ENCODE results near the gene DPPA3.
"Not testable (repeated sequence)": the region's sequence is repeated elsewhere in the genome, so short reads cannot be mapped to it uniquely, and the experiment has no call there.

DPPA3 gene

DNA sequence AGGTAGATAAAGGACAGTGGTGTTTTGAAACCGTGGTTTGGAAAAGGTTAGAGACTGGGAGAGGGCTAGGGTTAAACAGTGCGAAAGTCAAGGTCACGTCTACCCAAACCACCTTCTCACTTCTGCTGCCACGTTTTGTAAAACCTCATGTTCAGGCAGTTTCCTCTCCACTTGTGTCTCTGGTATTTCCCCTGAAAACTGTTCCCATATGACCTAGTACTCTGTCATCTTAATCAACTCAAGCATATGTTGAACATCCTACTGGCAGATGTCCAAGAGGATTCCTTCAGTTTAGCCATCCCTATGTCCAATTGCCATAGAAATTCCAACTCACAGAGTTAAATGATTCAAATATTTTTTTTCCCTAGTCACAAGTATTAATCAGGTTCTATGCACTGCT is 18.5 kb downstream of the DPPA3 start:
- no peak for ATAC-seq

DNA sequence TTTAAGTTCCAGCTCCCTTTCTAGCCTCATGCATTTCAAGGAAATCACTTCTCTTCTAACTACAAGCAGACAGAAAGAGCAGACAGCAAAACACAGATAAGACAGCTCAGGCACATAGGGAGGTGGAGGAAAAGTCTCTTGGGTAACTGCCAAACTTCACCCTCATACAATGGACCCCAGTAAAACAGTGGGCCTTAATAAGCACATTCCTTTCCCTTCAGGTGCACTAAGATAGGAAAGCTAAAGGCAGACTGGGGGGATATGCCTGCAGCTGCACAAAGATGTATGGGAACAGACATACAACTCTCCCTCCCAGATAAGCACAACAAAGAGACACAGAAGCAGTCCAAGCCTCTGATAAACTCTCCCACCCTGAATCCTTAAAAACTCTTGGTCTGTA is 19.8 kb downstream of the DPPA3 start:
- ATAC-seq: not testable (repeated sequence)

More for the DNA sequence above, 18.5 kb downstream of the DPPA3 start:
- TF ChIP-seq, protein P1, sequence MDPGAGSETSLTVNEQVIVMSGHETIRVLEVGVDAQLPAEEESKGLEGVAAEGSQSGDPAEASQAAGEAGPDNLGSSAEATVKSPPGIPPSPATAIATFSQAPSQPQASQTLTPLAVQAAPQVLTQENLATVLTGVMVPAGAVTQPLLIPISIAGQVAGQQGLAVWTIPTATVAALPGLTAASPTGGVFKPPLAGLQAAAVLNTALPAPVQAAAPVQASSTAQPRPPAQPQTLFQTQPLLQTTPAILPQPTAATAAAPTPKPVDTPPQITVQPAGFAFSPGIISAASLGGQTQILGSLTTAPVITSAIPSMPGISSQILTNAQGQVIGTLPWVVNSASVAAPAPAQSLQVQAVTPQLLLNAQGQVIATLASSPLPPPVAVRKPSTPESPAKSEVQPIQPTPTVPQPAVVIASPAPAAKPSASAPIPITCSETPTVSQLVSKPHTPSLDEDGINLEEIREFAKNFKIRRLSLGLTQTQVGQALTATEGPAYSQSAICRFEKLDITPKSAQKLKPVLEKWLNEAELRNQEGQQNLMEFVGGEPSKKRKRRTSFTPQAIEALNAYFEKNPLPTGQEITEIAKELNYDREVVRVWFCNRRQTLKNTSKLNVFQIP (CRISPR knock-in tag; IDR thresholded peaks at IDR 0.05; ENCODE audit: borderline replicate concordance, low read depth): no peak
- TF ChIP-seq ZFP3 (CRISPR knock-in tag; IDR thresholded peaks at IDR 0.05) (no peak), ESRRG (CRISPR knock-in tag; IDR thresholded peaks at IDR 0.05) (no peak), OSR1 (CRISPR knock-in tag; IDR thresholded peaks at IDR 0.05) (no peak), ZFP30 (CRISPR knock-in tag; IDR thresholded peaks at IDR 0.05) (no peak), CSDC2 (CRISPR knock-in tag; IDR thresholded peaks at IDR 0.05) (no peak), RARB (CRISPR knock-in tag; IDR thresholded peaks at IDR 0.05) (no peak), ZC3H10 (CRISPR knock-in tag; IDR thresholded peaks at IDR 0.05) (no peak)

DNA sequence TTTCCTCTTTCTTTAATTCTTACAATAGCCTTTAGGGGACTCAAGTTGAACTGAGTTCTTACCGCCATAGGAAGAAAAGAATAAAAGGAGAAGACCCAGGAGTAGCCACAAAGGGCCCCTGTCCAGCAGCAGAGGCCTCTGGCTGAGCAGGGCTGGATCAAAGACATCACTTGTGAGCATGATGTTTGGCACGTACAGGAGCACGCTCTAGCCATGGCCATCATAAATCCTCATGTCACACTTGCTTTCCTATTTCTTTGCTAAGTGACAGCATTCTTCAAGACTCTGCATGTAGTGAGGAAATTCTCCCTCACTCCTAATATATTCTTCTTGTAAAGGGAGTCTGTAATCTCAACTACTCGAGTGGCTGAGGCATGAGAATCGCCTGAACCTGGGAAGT is 20.3 kb downstream of the DPPA3 start:
- no peak for ATAC-seq
- TF ChIP-seq ZNF8 (CRISPR knock-in tag; IDR thresholded peaks at IDR 0.05) (no peak), ZNF565 (CRISPR knock-in tag; conservative IDR thresholded peaks at IDR 0.05; ENCODE audit: low read depth) (no peak), TOX (CRISPR knock-in tag; IDR thresholded peaks at IDR 0.05; ENCODE audit: borderline replicate concordance) (no peak), ISL1 (CRISPR knock-in tag; IDR thresholded peaks at IDR 0.05) (no peak), ESRRG (CRISPR knock-in tag; IDR thresholded peaks at IDR 0.05) (no peak), BACH2 (CRISPR knock-in tag; IDR thresholded peaks at IDR 0.05; ENCODE audit: borderline replicate concordance) (no peak), SNAI2 (CRISPR knock-in tag; IDR thresholded peaks at IDR 0.05) (no peak), PPARA (CRISPR knock-in tag; IDR thresholded peaks at IDR 0.05; ENCODE audit: borderline replicate concordance) (no peak), RARB (CRISPR knock-in tag; IDR thresholded peaks at IDR 0.05) (no peak), OSR1 (CRISPR knock-in tag; IDR thresholded peaks at IDR 0.05) (no peak), GLIS3 (CRISPR knock-in tag; IDR thresholded peaks at IDR 0.05) (no peak), TCF4 (CRISPR knock-in tag; IDR thresholded peaks at IDR 0.05; ENCODE audit: borderline replicate concordance) (no peak)
- TF ChIP-seq, protein P2, sequence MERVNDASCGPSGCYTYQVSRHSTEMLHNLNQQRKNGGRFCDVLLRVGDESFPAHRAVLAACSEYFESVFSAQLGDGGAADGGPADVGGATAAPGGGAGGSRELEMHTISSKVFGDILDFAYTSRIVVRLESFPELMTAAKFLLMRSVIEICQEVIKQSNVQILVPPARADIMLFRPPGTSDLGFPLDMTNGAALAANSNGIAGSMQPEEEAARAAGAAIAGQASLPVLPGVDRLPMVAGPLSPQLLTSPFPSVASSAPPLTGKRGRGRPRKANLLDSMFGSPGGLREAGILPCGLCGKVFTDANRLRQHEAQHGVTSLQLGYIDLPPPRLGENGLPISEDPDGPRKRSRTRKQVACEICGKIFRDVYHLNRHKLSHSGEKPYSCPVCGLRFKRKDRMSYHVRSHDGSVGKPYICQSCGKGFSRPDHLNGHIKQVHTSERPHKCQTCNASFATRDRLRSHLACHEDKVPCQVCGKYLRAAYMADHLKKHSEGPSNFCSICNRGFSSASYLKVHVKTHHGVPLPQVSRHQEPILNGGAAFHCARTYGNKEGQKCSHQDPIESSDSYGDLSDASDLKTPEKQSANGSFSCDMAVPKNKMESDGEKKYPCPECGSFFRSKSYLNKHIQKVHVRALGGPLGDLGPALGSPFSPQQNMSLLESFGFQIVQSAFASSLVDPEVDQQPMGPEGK (CRISPR knock-in tag; IDR thresholded peaks at IDR 0.05; ENCODE audit: borderline replicate concordance): no peak
- TF ChIP-seq, protein P3, sequence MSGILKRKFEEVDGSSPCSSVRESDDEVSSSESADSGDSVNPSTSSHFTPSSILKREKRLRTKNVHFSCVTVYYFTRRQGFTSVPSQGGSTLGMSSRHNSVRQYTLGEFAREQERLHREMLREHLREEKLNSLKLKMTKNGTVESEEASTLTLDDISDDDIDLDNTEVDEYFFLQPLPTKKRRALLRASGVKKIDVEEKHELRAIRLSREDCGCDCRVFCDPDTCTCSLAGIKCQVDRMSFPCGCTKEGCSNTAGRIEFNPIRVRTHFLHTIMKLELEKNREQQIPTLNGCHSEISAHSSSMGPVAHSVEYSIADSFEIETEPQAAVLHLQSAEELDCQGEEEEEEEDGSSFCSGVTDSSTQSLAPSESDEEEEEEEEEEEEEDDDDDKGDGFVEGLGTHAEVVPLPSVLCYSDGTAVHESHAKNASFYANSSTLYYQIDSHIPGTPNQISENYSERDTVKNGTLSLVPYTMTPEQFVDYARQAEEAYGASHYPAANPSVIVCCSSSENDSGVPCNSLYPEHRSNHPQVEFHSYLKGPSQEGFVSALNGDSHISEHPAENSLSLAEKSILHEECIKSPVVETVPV (CRISPR knock-in tag; IDR thresholded peaks at IDR 0.05): no peak
- TF ChIP-seq, protein P4, sequence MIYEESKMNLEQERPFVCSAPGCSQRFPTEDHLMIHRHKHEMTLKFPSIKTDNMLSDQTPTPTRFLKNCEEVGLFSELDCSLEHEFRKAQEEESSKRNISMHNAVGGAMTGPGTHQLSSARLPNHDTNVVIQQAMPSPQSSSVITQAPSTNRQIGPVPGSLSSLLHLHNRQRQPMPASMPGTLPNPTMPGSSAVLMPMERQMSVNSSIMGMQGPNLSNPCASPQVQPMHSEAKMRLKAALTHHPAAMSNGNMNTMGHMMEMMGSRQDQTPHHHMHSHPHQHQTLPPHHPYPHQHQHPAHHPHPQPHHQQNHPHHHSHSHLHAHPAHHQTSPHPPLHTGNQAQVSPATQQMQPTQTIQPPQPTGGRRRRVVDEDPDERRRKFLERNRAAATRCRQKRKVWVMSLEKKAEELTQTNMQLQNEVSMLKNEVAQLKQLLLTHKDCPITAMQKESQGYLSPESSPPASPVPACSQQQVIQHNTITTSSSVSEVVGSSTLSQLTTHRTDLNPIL (CRISPR knock-in tag; IDR thresholded peaks at IDR 0.05; ENCODE audit: low read depth): no peak
- TF ChIP-seq, protein P5, sequence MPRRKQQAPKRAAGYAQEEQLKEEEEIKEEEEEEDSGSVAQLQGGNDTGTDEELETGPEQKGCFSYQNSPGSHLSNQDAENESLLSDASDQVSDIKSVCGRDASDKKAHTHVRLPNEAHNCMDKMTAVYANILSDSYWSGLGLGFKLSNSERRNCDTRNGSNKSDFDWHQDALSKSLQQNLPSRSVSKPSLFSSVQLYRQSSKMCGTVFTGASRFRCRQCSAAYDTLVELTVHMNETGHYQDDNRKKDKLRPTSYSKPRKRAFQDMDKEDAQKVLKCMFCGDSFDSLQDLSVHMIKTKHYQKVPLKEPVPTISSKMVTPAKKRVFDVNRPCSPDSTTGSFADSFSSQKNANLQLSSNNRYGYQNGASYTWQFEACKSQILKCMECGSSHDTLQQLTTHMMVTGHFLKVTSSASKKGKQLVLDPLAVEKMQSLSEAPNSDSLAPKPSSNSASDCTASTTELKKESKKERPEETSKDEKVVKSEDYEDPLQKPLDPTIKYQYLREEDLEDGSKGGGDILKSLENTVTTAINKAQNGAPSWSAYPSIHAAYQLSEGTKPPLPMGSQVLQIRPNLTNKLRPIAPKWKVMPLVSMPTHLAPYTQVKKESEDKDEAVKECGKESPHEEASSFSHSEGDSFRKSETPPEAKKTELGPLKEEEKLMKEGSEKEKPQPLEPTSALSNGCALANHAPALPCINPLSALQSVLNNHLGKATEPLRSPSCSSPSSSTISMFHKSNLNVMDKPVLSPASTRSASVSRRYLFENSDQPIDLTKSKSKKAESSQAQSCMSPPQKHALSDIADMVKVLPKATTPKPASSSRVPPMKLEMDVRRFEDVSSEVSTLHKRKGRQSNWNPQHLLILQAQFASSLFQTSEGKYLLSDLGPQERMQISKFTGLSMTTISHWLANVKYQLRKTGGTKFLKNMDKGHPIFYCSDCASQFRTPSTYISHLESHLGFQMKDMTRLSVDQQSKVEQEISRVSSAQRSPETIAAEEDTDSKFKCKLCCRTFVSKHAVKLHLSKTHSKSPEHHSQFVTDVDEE (CRISPR knock-in tag; IDR thresholded peaks at IDR 0.05): no peak

DNA sequence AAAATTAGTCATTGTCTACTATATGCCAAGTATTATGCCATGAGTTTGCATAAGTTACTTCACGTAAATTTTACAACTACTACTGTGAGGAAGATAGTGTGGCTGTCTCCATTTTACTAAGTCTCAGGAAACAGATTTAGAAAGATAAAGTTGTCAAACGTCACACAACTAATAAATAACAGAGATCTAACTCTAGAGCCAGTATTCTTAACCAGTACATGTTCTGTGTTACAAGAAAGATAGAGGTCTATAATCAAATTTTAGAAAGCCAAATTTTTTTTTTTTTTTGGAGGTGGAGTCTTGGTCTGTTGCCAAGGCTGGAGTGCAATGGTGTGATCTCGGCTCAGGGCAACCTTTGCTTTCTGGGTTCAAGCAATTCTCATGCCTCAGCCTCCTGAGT is 21.8 kb downstream of the DPPA3 start:
- no peak for TF ChIP-seq ISL1 (CRISPR knock-in tag; IDR thresholded peaks at IDR 0.05)
- no peak for TF ChIP-seq GLIS3 (CRISPR knock-in tag; IDR thresholded peaks at IDR 0.05)
- TF ChIP-seq, protein P3 (CRISPR knock-in tag; IDR thresholded peaks at IDR 0.05): no peak
- TF ChIP-seq, protein P5 (CRISPR knock-in tag; IDR thresholded peaks at IDR 0.05): no peak
- TF ChIP-seq OSR1 (CRISPR knock-in tag; IDR thresholded peaks at IDR 0.05): no peak
- TF ChIP-seq SNAI2 (CRISPR knock-in tag; IDR thresholded peaks at IDR 0.05): no peak
- TF ChIP-seq ZNF565 (CRISPR knock-in tag; conservative IDR thresholded peaks at IDR 0.05; ENCODE audit: low read depth): no peak
- no peak for TF ChIP-seq BACH2 (CRISPR knock-in tag; IDR thresholded peaks at IDR 0.05; ENCODE audit: borderline replicate concordance)
- TF ChIP-seq ESRRG (CRISPR knock-in tag; IDR thresholded peaks at IDR 0.05): no peak
- ATAC-seq: no peak

All from SK-N-SH treated with all-trans-retinoic acid at 6 μM for 48 hours (cell line).